K562 (cell line): ENCODE measurements around the gene CPSF4. TPM values are rescaled to one million over a fixed set of nuclear protein-coding genes. Genes with fewer than 3 reads are reported as not detected.

Experiments
- ATAC-seq: fragments of 200-7000 bp; cut with Tn5 transposase; 3 replicates; pipeline ENCODE4 v1.9.1; 2020; ENCODE audit warnings: moderate library complexity
- BruUV-seq: library from RNA; stranded (reverse); fragments of 400-500 nt; replicated peaks from 2 replicates; lab custom pipeline; 2021; lab: Mats Ljungman, UMichigan
- CTCF ChIA-PET: fragments of 300-600 bp; formaldehyde crosslinking; extraction: SDS; loops from one replicate; lab custom pipeline; 2021; ENCODE audit warnings: low intra/inter-chr PET ratio; lab: Yijun Ruan, JAX
- POLR2A ChIA-PET: fragments of 300-600, 350-650 bp; sonication (Branson Sonifier 250); formaldehyde crosslinking; extraction: SDS; loops from one replicate; lab custom pipeline; 2021; ENCODE audit warnings: antibody characterized with exemption, inconsistent platforms; lab: Yijun Ruan, JAX
- DNase-seq, 4 experiments: peaks; one replicate each; pipeline versions ENCODE4 v3.0.0 to v3.0.0-alpha.2; 2011 to 2018; ENCODE audit warnings: low spot score in 3 of 4, mixed read lengths in 3 of 4; ENCODE audit errors: extremely low read depth in 1 of 4
- FAIRE-seq: peaks from 2 replicates; lab custom pipeline; 2011; peaks lifted over from hg19 to GRCh38; lab: Jason Lieb, UNC
- H2AFZ ChIP-seq: 2 replicates; pipeline ENCODE4 v1.6.0; 2011; ENCODE audit warnings: low read depth, low read length, control low read depth, inconsistent platforms
- H3K27ac ChIP-seq: fragments of 200-600 bp; 3 replicates; pipeline ENCODE4 v1.8.0; 2011; ENCODE audit warnings: low read depth, mild to moderate bottlenecking, control low read depth, inconsistent platforms, low read length, moderate library complexity, mixed read lengths; ENCODE audit errors: extremely low read depth
- H3K27me3 ChIP-seq, 2 experiments: fragments of 300-600 bp in 1 of 2; 2 replicates in 1 of 2; 3 replicates in 1 of 2; pipeline versions ENCODE4 v1.6.0 to v1.8.0; 2011; ENCODE audit warnings: inconsistent platforms in 2 of 2, low read length in 2 of 2, mild to moderate bottlenecking in 1 of 2, mixed read lengths in 1 of 2, moderate library complexity in 1 of 2; ENCODE audit not compliant: control insufficient read depth in 2 of 2, insufficient read depth in 2 of 2
- H3K36me3 ChIP-seq: fragments of 300-600 bp; 3 replicates; pipeline ENCODE4 v1.8.0; 2011; ENCODE audit warnings: mild to moderate bottlenecking, low read length, inconsistent platforms; ENCODE audit not compliant: control insufficient read depth, insufficient read depth
- H3K4me1 ChIP-seq, 2 experiments: fragments of 200-600 bp in 1 of 2; replicated peaks in 1 of 2; 2 replicates in 1 of 2; 3 replicates in 1 of 2; pipeline versions ENCODE4 v1.5.1 to v1.8.0; 2011; ENCODE audit warnings: inconsistent platforms in 2 of 2, low read length in 2 of 2, mild to moderate bottlenecking in 1 of 2, mixed read lengths in 1 of 2, moderate library complexity in 1 of 2; ENCODE audit not compliant: control insufficient read depth in 2 of 2, insufficient read depth in 2 of 2
- H3K4me2 ChIP-seq: 2 replicates; pipeline ENCODE4 v1.6.1; 2011; ENCODE audit warnings: low read length, control low read depth, inconsistent platforms, mixed read lengths; ENCODE audit not compliant: insufficient read depth
- H3K4me3 ChIP-seq: fragments of 200-600 bp; sonication (generic), shearing (Covaris generic); 2 replicates; pipeline ENCODE4 v1.5.1; 2016; ENCODE audit warnings: control low read depth, inconsistent platforms
- H3K79me2 ChIP-seq: fragments of 200-600 bp; 3 replicates; pipeline ENCODE4 v1.8.0; 2011; ENCODE audit warnings: low read length, inconsistent platforms; ENCODE audit not compliant: control insufficient read depth, insufficient read depth
- H3K9ac ChIP-seq, 2 experiments: 2 replicates each; pipeline versions ENCODE4 v1.6.0 to v1.6.1; 2011; ENCODE audit warnings: low read depth in 2 of 2, low read length in 2 of 2, control low read depth in 1 of 2, inconsistent platforms in 1 of 2, mild to moderate bottlenecking in 1 of 2, mixed read lengths in 1 of 2; ENCODE audit not compliant: insufficient read depth in 1 of 2
- H3K9me1 ChIP-seq: one replicate; pipeline ENCODE4 v1.6.0; 2011; ENCODE audit warnings: inconsistent platforms, mild to moderate bottlenecking, low read length, moderate library complexity; ENCODE audit not compliant: control insufficient read depth, insufficient read depth
- H3K9me3 ChIP-seq: replicated peaks from 2 replicates; pipeline ENCODE4 v1.5.1; 2011; ENCODE audit warnings: low read depth, low read length, inconsistent platforms; ENCODE audit not compliant: control insufficient read depth, insufficient read depth
- H4K20me1 ChIP-seq: replicated peaks from 2 replicates; pipeline ENCODE4 v1.6.1; 2011; ENCODE audit warnings: low read length, inconsistent platforms, mixed read lengths; ENCODE audit not compliant: control insufficient read depth, insufficient read depth
- BCOR ChIP-seq: fragments of 450-650 bp; IDR thresholded peaks from 2 replicates; pipeline ENCODE4 v1.6.1; 2016
- HEY1 ChIP-seq: fragments of 250-450 bp; sonication (Bioruptor Pico); IDR thresholded peaks from 2 replicates; pipeline ENCODE4 v1.5.0; 2020; ENCODE audit warnings: mild to moderate bottlenecking, moderate library complexity, borderline replicate concordance
- HNRNPL ChIP-seq: fragments of 200-400 bp; formaldehyde crosslinking; IDR thresholded peaks from 2 replicates; pipeline ENCODE4 v1.6.1; 2017; ENCODE audit warnings: low read depth, mild to moderate bottlenecking, low read length
- NEUROD1 ChIP-seq: fragments of 150-350 bp; IDR thresholded peaks from 2 replicates; pipeline ENCODE4 v1.6.1; 2014; ENCODE audit warnings: borderline replicate concordance, low read length, low read depth; ENCODE audit not compliant: partially characterized antibody
- POLR2A ChIP-seq: fragments of 450-650 bp; conservative IDR thresholded peaks from 2 replicates; pipeline ENCODE4 v1.6.1; 2016
- PURB ChIP-seq: sonication (generic); formaldehyde crosslinking; IDR thresholded peaks from 2 replicates; pipeline ENCODE4 v1.9.0; 2021; ENCODE audit warnings: low read depth, mild to moderate bottlenecking, missing genetic modification reagents
- RBFOX2 ChIP-seq: fragments of 200-400 bp; formaldehyde crosslinking; IDR thresholded peaks from 2 replicates; pipeline ENCODE4 v1.6.1; 2017; ENCODE audit warnings: low read depth, mild to moderate bottlenecking, low read length, moderate library complexity
- RBM25 ChIP-seq: fragments of 200-400 bp; formaldehyde crosslinking; IDR thresholded peaks from 2 replicates; pipeline ENCODE4 v1.6.1; 2018; ENCODE audit warnings: low read length, low read depth, moderate library complexity; ENCODE audit not compliant: severe bottlenecking
- SAFB2 ChIP-seq: fragments of 200-400 bp; formaldehyde crosslinking; IDR thresholded peaks from 2 replicates; pipeline ENCODE4 v1.6.1; 2018; ENCODE audit warnings: borderline replicate concordance, low read length, low read depth, moderate library complexity; ENCODE audit not compliant: severe bottlenecking
- STAG1 ChIP-seq: sonication (generic); formaldehyde crosslinking; IDR thresholded peaks from 2 replicates; pipeline ENCODE4 v1.5.0; 2020; ENCODE audit warnings: missing genetic modification reagents, borderline replicate concordance
- STAT5B ChIP-seq: fragments of 250-450 bp; sonication (Bioruptor Pico); IDR thresholded peaks from 2 replicates; pipeline ENCODE4 v1.8.0; 2021; ENCODE audit warnings: mild to moderate bottlenecking, inconsistent platforms
- TRIM24 ChIP-seq, 2 experiments: fragments of 450-650 bp; IDR thresholded peaks; 2 replicates each; pipeline ENCODE4 v1.6.1; 2016
- ZNF699 ChIP-seq: fragments of 250-450 bp; sonication (Bioruptor Pico); IDR thresholded peaks from 2 replicates; pipeline ENCODE4 v1.8.0; 2021; ENCODE audit warnings: mild to moderate bottlenecking, moderate library complexity; ENCODE audit not compliant: insufficient replicate concordance
- WGBS: fragments of 100-300 bp; shearing (Covaris generic); methylation state at CpG from one replicate; pipeline ENCODE4 v1.1.6; 2016; ENCODE audit warnings: low coverage, mixed read lengths; ENCODE audit not compliant: insufficient coverage; ENCODE audit errors: missing lambda C conversion rate; 5-methylcytosine and 5-hydroxymethylcytosine counted together
- in situ Hi-C: fragments of 300-500 bp; cut with MboI; formaldehyde crosslinking; loops from 4 replicates; pipeline ENCODE4 v1.15.0; 2018; ENCODE audit warnings: inconsistent platforms, mixed read lengths
- intact Hi-C: fragments of 100-400 bp; cut with micrococcal nuclease; formaldehyde crosslinking; loops from 2 replicates; pipeline ENCODE4 v1.14.2; 2022
- polyA plus RNA-seq, 8 experiments: library from polyadenylated mRNA; depleted of rRNA in 4 of 8; stranded (reverse) in 5 of 8; unstranded in 3 of 8; fragments of >200 nt; fragmentation: Nextera tagmentation in 2 of 8; fragmentation: Illumina TruSeq in 1 of 8; extraction: Ambion mirVana in 2 of 8; extraction: Trizol in 1 of 8; gene quantifications; 2 replicates each; pipeline versions ENCODE4 v1.2.1 to v1.2.3, GENCODE V29; 2011 to 2014; ENCODE audit warnings: inconsistent platforms in 1 of 8, missing spikeins in 1 of 8
- total RNA-seq, 7 experiments: library from RNA; depleted of rRNA in 6 of 7; stranded (reverse); fragments of >200 nt in 6 of 7; fragmentation: Illumina TruSeq in 2 of 7; extraction: Trizol in 2 of 7; gene quantifications; 2 replicates each; pipeline versions ENCODE4 v1.2.1 to v1.2.3, GENCODE V29; 2011 to 2021; ENCODE audit warnings: low replicate concordance in 1 of 7
- TF ChIP-seq, protein P1 (sequence below): fragments of 150-350 bp; IDR thresholded peaks from 2 replicates; pipeline ENCODE4 v1.6.1; 2014; ENCODE audit warnings: low read depth, mild to moderate bottlenecking, low read length, borderline replicate concordance

The CPSF4 gene
- total and polyA plus RNA-seq, 9 of the 15 experiments (the other 6 are each of a cell fraction or from before 2014, with no cell fraction given), result 16.9 to 118 (median 71.7) TPM

DNA sequence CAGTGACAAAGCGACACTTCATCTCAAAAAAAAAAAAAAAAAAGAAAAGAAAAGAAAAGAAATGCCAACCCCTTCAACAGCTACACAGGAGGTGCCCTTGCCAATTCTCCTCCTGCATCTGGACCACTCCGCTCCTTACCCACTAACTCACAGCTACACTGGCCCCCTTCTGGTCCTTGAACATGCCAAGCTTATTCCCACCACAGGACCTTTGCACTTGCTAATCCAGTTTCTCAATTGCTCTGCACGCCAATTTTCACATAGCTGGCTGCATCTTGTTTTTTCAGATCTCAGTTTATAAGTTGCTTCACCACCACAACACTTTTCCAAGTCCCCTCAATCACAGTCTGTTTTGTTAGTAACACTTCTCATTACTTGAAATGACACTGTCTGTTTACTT lies 35.9 kb upstream of the CPSF4 start:
- TF ChIP-seq BCOR (0 out of 2 replicates have a peak, but pooled peaks have one; percentile 27), RBM25 (peak; percentile 86), STAT5B (CRISPR knock-in tag) (no peak)
- H3K36me3 ChIP-seq, result peaks cover 87% of the 10 kb centered on the region

DNA sequence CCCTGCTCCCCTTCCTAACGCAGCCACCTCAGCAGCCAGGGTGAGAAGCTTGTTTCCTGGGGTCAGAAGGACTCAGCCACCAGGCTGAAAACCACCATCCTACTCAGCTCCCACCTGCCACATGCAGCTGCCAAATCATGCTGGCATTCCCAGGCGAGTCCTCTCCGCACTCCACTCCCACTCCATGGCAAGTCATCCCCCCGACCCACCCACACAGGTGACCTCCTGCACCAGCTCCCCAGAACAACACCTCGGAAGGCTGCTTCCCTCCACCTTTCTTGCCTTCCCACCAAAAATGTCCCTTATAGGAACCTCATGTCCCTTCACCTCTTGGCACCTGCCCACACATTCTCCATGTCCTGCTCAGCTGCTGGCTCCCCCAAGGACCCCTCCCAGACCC lies 35.0 kb upstream of the CPSF4 start:
- TF ChIP-seq, protein P1, sequence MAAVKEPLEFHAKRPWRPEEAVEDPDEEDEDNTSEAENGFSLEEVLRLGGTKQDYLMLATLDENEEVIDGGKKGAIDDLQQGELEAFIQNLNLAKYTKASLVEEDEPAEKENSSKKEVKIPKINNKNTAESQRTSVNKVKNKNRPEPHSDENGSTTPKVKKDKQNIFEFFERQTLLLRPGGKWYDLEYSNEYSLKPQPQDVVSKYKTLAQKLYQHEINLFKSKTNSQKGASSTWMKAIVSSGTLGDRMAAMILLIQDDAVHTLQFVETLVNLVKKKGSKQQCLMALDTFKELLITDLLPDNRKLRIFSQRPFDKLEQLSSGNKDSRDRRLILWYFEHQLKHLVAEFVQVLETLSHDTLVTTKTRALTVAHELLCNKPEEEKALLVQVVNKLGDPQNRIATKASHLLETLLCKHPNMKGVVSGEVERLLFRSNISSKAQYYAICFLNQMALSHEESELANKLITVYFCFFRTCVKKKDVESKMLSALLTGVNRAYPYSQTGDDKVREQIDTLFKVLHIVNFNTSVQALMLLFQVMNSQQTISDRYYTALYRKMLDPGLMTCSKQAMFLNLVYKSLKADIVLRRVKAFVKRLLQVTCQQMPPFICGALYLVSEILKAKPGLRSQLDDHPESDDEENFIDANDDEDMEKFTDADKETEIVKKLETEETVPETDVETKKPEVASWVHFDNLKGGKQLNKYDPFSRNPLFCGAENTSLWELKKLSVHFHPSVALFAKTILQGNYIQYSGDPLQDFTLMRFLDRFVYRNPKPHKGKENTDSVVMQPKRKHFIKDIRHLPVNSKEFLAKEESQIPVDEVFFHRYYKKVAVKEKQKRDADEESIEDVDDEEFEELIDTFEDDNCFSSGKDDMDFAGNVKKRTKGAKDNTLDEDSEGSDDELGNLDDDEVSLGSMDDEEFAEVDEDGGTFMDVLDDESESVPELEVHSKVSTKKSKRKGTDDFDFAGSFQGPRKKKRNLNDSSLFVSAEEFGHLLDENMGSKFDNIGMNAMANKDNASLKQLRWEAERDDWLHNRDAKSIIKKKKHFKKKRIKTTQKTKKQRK, result no peak
- TF ChIP-seq RBFOX2, result peak; percentile 48; the same call in 1 of the 2 replicates
- no peak for TF ChIP-seq STAG1 (CRISPR knock-in tag)
- TF ChIP-seq POLR2A, result 0 out of 2 replicates have a peak, but pooled peaks have one; percentile 11
- TF ChIP-seq HNRNPL, result no peak
- no peak for TF ChIP-seq PURB (CRISPR knock-in tag)
- no peak for TF ChIP-seq HEY1 (CRISPR knock-in tag)
- no peak for TF ChIP-seq SAFB2
- TF ChIP-seq NEUROD1, result no peak
- TF ChIP-seq TRIM24 (IDR thresholded peaks at IDR 0.05), result no peak
- TF ChIP-seq ZNF699 (CRISPR knock-in tag), result no peak
- TF ChIP-seq, all 486 proteins: peak for 2
- no peak overlapping the region for H3K4me2 ChIP-seq
- H3K9ac ChIP-seq, result no peak overlapping the region
- H3K27me3 ChIP-seq, result no peaks in the 10 kb centered on the region
- BruUV-seq, result no TSS peak
- intact Hi-C loops (no loop called here), in situ Hi-C loops (no loop called here)
- FAIRE-seq (no peak), ATAC-seq (no peak), DNase-seq (no peak)
- H3K4me3 ChIP-seq, result no peak overlapping the region
- peaks cover 10 to 14% of the 10 kb centered on the region in 2 experiments; a peak in 4 of 5 replicates for H3K4me1 ChIP-seq
- ChIA-PET CTCF (no interaction called here), POLR2A (interaction anchor here (0.6 to 0.9 kb wide), 2 partner anchors 29 to 467 kb away, joined by 3 read pairs; no protein-coding TSS in a partner anchor)
- peaks cover 33% of the 10 kb centered on the region for H4K20me1 ChIP-seq
- no peaks in the 10 kb centered on the region for H3K9me1 ChIP-seq
- H3K9me3 ChIP-seq, result no peaks in the 10 kb centered on the region
- no peak overlapping the region for H3K27ac ChIP-seq
- WGBS, result 100% methylated on average over 5 of the region's 5 CpGs
- H3K36me3 ChIP-seq, result peaks cover 82% of the 10 kb centered on the region
- H3K79me2 ChIP-seq, result peaks cover 52% of the 10 kb centered on the region
- no peak overlapping the region for H2AFZ ChIP-seq

More for the DNA sequence above, 35.9 kb upstream of the CPSF4 start:
- H3K4me1 ChIP-seq, result peaks cover 10% of the 10 kb centered on the region in 2 experiments; a peak in 4 of 5 replicates
- no peak overlapping the region for H3K27ac ChIP-seq
- no peak overlapping the region for H2AFZ ChIP-seq
- in situ Hi-C loops, result no loop called here
- H3K9me3 ChIP-seq, result no peaks in the 10 kb centered on the region
- no peak for DNase-seq
- FAIRE-seq, result peak; percentile 11
- BruUV-seq, result no TSS peak
- no peaks in the 10 kb centered on the region for H3K27me3 ChIP-seq
- H3K9ac ChIP-seq, result no peak overlapping the region
- CTCF ChIA-PET, result no interaction called here
- H3K79me2 ChIP-seq, result peaks cover 42% of the 10 kb centered on the region
- intact Hi-C loops, result no loop called here
- H3K4me3 ChIP-seq, result no peak overlapping the region
- peaks cover 30% of the 10 kb centered on the region; the same call in 1 of the 2 replicates for H4K20me1 ChIP-seq
- no peak overlapping the region for H3K4me2 ChIP-seq
- H3K9me1 ChIP-seq, result no peaks in the 10 kb centered on the region
- POLR2A ChIA-PET, result interaction anchor here (0.7 to 1.3 kb wide), 2 partner anchors 26 to 253 kb away, joined by 3 to 4 read pairs; no protein-coding TSS in a partner anchor
- WGBS, result 100% methylated on average over 2 of the region's 3 CpGs
- ATAC-seq, result no peak
